HG02981 (cell line): ENCODE measurements around the gene EML6.

Source experiments
- ATAC-seq: cut with Tn5 transposase; IDR thresholded peaks from one replicate; pipeline ENCODE4 v1.9.1; 2021; ENCODE audit warnings: mild to moderate bottlenecking, moderate library complexity; ENCODE audit not compliant: unreplicated experiment

Gene EML6

GRCh38 chr2:54902763-54903162 lies 179.3 kb downstream of the EML6 start:
- ATAC-seq: no peak

GRCh38 chr2:54903736-54904554 lies 180.5 kb downstream of the EML6 start:
- ATAC-seq: no peak

GRCh38 chr2:54904836-54905235 lies 181.4 kb downstream of the EML6 start:
- ATAC-seq: no peak

GRCh38 chr2:54906716-54907115 lies 183.3 kb downstream of the EML6 start:
- no peak for ATAC-seq

GRCh38 chr2:54907663-54908062 lies 184.2 kb downstream of the EML6 start:
- no peak for ATAC-seq

GRCh38 chr2:54908591-54908990 lies 185.1 kb downstream of the EML6 start:
- ATAC-seq: no peak

GRCh38 chr2:54909001-54909400 lies 185.5 kb downstream of the EML6 start:
- ATAC-seq: no peak

GRCh38 chr2:54912305-54912704 lies 188.8 kb downstream of the EML6 start:
- no peak for ATAC-seq

GRCh38 chr2:54912893-54913292 lies 189.4 kb downstream of the EML6 start:
- ATAC-seq: no peak

- ATAC-seq: no peak
Measured at GRCh38 chr2:54914637-54915036, 191.2 kb downstream of the EML6 start.

GRCh38 chr2:54915101-54915500 lies 191.6 kb downstream of the EML6 start:
- no peak for ATAC-seq

- no peak for ATAC-seq
Measured at GRCh38 chr2:54916637-54917036, 193.2 kb downstream of the EML6 start.

GRCh38 chr2:54918647-54919280 lies 195.3 kb downstream of the EML6 start:
- ATAC-seq: no peak

- no peak for ATAC-seq
Measured at GRCh38 chr2:54920660-54921059, 197.2 kb downstream of the EML6 start.

GRCh38 chr2:54924121-54924520 lies 200.7 kb downstream of the EML6 start:
- ATAC-seq: no peak

- ATAC-seq: no peak
Measured at GRCh38 chr2:54925022-54925421, 201.6 kb downstream of the EML6 start.

GRCh38 chr2:54927085-54927750 lies 203.8 kb downstream of the EML6 start:
- no peak for ATAC-seq

GRCh38 chr2:54927751-54928615 lies 204.5 kb downstream of the EML6 start:
- ATAC-seq: no peak

- ATAC-seq: no peak
Measured at GRCh38 chr2:54928719-54929118, 205.3 kb downstream of the EML6 start.

- ATAC-seq: no peak
Measured at GRCh38 chr2:54931473-54931872, 208.0 kb downstream of the EML6 start.

GRCh38 chr2:54935389-54935788 lies 211.9 kb downstream of the EML6 start:
- ATAC-seq: no peak
